ENCODE results near the gene IL1RAPL2. TPM values are rescaled to one million over a fixed set of nuclear protein-coding genes. Genes with fewer than 3 reads are reported as not detected.

IL1RAPL2 gene
- total RNA-seq, 1 experiment from 2014 or later, result not detected

- ATAC-seq (no peak), DNase-seq (ENCODE audit: low read depth, low spot score) (no peak)
- no peak for TF ChIP-seq SIN3A (IDR thresholded peaks at IDR 0.05; ENCODE audit: borderline replicate concordance, insufficient read depth, low read depth, low read length)
- TF ChIP-seq, protein P1, sequence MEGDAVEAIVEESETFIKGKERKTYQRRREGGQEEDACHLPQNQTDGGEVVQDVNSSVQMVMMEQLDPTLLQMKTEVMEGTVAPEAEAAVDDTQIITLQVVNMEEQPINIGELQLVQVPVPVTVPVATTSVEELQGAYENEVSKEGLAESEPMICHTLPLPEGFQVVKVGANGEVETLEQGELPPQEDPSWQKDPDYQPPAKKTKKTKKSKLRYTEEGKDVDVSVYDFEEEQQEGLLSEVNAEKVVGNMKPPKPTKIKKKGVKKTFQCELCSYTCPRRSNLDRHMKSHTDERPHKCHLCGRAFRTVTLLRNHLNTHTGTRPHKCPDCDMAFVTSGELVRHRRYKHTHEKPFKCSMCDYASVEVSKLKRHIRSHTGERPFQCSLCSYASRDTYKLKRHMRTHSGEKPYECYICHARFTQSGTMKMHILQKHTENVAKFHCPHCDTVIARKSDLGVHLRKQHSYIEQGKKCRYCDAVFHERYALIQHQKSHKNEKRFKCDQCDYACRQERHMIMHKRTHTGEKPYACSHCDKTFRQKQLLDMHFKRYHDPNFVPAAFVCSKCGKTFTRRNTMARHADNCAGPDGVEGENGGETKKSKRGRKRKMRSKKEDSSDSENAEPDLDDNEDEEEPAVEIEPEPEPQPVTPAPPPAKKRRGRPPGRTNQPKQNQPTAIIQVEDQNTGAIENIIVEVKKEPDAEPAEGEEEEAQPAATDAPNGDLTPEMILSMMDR (IDR thresholded peaks at IDR 0.05), result no peak
- TF ChIP-seq TCF7L2 (IDR thresholded peaks at IDR 0.05; ENCODE audit: low read depth, low read length), result no peak
- TF ChIP-seq POLR2AphosphoS5 (IDR thresholded peaks at IDR 0.05; ENCODE audit: low read depth, low read length), result no peak
- no peak for TF ChIP-seq REST (IDR thresholded peaks at IDR 0.05; ENCODE audit: insufficient read depth in 1 of 2, low read depth in 2 of 2, low read length in 1 of 2)
- Histone ChIP-seq H3K27me3 (ENCODE audit: control insufficient read depth, insufficient read depth, low read length) (no peaks in the 10 kb centered on the region), H3K36me3 (ENCODE audit: control insufficient read depth, insufficient read depth, low read length) (no peaks in the 10 kb centered on the region), H3K4me1 (ENCODE audit: control insufficient read depth, insufficient read depth, low read length) (no peaks in the 10 kb centered on the region), H3K9me3 (ENCODE audit: control insufficient read depth, insufficient read depth, low read depth, low read length) (no peaks in the 10 kb centered on the region), H3K4me3 (ENCODE audit: low read depth in 2 of 2, low read length in 2 of 2) (no peak overlapping the region), H3K27ac (ENCODE audit: low read length) (no peak overlapping the region)
- BruUV-seq (replicated peaks), result no TSS peak
- intact Hi-C loops (cut with micrococcal nuclease; ENCODE audit: unreplicated experiment) (no loop called here), in situ Hi-C loops (cut with HindIII; ENCODE audit: low pct_unique_long_range_greater_than_20kb, low sequenced_read_pairs) (no loop called here)
- CTCF ChIA-PET, result no interaction called here
- POLR2A ChIA-PET, result no interaction called here
These were observed 929.4 kb downstream of the IL1RAPL2 start for GRCh38 chrX:105495376-105495775.

DNA sequence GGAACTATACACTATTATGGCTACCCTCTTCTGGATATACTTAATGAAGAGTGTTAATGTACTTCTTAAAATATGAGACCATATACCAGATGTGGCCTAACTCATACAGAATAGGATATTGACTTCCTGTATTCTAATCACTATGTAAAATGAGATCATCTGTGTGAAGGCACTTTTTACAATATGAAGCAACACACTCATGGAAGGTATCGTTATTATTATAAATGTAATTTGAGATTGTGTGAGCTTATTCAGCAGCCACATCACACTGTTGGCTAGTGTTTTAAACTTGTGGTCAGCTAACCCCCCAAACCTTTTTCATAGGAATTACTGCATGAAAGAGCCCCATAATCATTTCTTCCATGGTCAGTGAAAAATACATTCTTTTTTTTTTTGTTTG is 936.3 kb downstream of the IL1RAPL2 start:
- no peaks in the 10 kb centered on the region for H3K36me3 ChIP-seq (ENCODE audit: control insufficient read depth, insufficient read depth, low read length)
- ATAC-seq (no peak), DNase-seq (ENCODE audit: low read depth, low spot score) (no peak)
- no TSS peak for BruUV-seq (replicated peaks)
- in situ Hi-C loops (cut with HindIII; ENCODE audit: low pct_unique_long_range_greater_than_20kb, low sequenced_read_pairs), result no loop called here
- TF ChIP-seq SIN3A (IDR thresholded peaks at IDR 0.05; ENCODE audit: borderline replicate concordance, insufficient read depth, low read depth, low read length), result no peak
- TF ChIP-seq, protein P1 (IDR thresholded peaks at IDR 0.05), result no peak
- no peak for TF ChIP-seq TCF7L2 (IDR thresholded peaks at IDR 0.05; ENCODE audit: low read depth, low read length)
- no peak for TF ChIP-seq REST (IDR thresholded peaks at IDR 0.05; ENCODE audit: insufficient read depth in 1 of 2, low read depth in 2 of 2, low read length in 1 of 2)
- no peak for TF ChIP-seq POLR2AphosphoS5 (IDR thresholded peaks at IDR 0.05; ENCODE audit: low read depth, low read length)
- no peaks in the 10 kb centered on the region for H3K4me1 ChIP-seq (ENCODE audit: control insufficient read depth, insufficient read depth, low read length)
- CTCF ChIA-PET, result no interaction called here
- intact Hi-C loops (cut with micrococcal nuclease; ENCODE audit: unreplicated experiment), result no loop called here
- H3K27ac ChIP-seq (ENCODE audit: low read length), result no peak overlapping the region
- no peaks in the 10 kb centered on the region for H3K27me3 ChIP-seq (ENCODE audit: control insufficient read depth, insufficient read depth, low read length)
- POLR2A ChIA-PET, result no interaction called here
- no peaks in the 10 kb centered on the region for H3K9me3 ChIP-seq (ENCODE audit: control insufficient read depth, insufficient read depth, low read depth, low read length)
- H3K4me3 ChIP-seq (ENCODE audit: low read depth in 2 of 2, low read length in 2 of 2), result no peak overlapping the region
